Vagina (tissue), 2 donors: ENCODE data around the gene TIE1. TPM values are rescaled to one million over a fixed set of nuclear protein-coding genes. Genes with fewer than 3 reads are reported as not detected.

Experiments
- DNase-seq, 2 donors: peaks; one replicate each; pipeline ENCODE4 v3.0.0-alpha.2; 2017; ENCODE audit errors: extremely low spot score in 2 of 2
- H3K27ac ChIP-seq: fragments of 200-600 bp; sonication (generic); one replicate; pipeline ENCODE4 v1.5.1; 2019
- H3K27me3 ChIP-seq: fragments of 200-600 bp; sonication (generic); one replicate; pipeline ENCODE4 v1.5.1; 2019
- H3K36me3 ChIP-seq, 2 donors: fragments of 200-600 bp; sonication (generic); one replicate each; pipeline ENCODE4 v1.5.1; 2017 to 2019
- H3K4me1 ChIP-seq: fragments of 200-600 bp; sonication (generic); one replicate; pipeline ENCODE4 v1.5.1; 2019
- H3K4me3 ChIP-seq, 2 donors: fragments of 200-600 bp; sonication (generic); 1 replicate in 1 of 2; 2 replicates in 1 of 2; pipeline ENCODE4 v1.5.1; 2016 to 2019
- H3K9me3 ChIP-seq: fragments of 200-600 bp; sonication (generic); one replicate; pipeline ENCODE4 v1.5.1; 2019
- POLR2A ChIP-seq, 2 donors: fragments of 450-650 bp; IDR thresholded peaks; one replicate each; pipeline ENCODE4 v1.6.1; 2017; ENCODE audit warnings: antibody characterized with exemption in 2 of 2, mild to moderate bottlenecking in 2 of 2, moderate library complexity in 2 of 2
- POLR2AphosphoS5 ChIP-seq, 2 donors: sonication (generic); formaldehyde crosslinking; IDR thresholded peaks; one replicate each; pipeline ENCODE4 v1.9.0; 2017; ENCODE audit warnings: antibody characterized with exemption in 2 of 2, mild to moderate bottlenecking in 2 of 2, low read depth in 1 of 2; ENCODE audit not compliant: insufficient read depth in 1 of 2
- intact Hi-C: fragments of 100-400 bp; cut with DNase I; formaldehyde crosslinking; loops from one replicate; pipeline ENCODE4 v1.15.1; 2023
- total RNA-seq: library from RNA; depleted of rRNA; stranded (reverse); fragments of >200 nt; gene quantifications from one replicate; pipeline ENCODE4 v1.2.3, GENCODE V29; 2016
- TF ChIP-seq, protein P1 (sequence below), 3 experiments: fragments of 450-650 bp in 2 of 3; fragments of 200-600 bp in 1 of 3; sonication (generic) in 1 of 3; IDR thresholded peaks; one replicate each; pipeline ENCODE4 v1.5.1; 2017 to 2019; ENCODE audit warnings: antibody characterized with exemption in 3 of 3, mild to moderate bottlenecking in 2 of 3, moderate library complexity in 2 of 3

TIE1 gene
- total RNA-seq, 1 donor from 2014 or later: 36.1 TPM

DNA sequence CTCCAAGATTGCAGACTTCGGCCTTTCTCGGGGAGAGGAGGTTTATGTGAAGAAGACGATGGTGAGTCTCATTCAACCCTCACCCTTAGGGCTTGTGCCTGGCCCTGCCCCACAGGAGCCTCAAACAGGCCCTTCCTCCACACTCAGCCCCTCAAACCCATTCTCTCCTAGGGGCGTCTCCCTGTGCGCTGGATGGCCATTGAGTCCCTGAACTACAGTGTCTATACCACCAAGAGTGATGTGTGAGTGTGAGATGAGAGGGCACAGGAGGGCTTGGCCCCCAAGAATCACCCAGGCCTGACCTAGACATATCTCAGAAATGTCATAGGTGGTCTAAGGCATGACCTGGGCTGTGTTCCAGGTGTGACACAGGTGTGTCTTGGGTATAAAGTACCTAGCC is 18.5 kb downstream of the TIE1 start:
- no peak overlapping the region for H3K4me3 ChIP-seq
- H3K27ac ChIP-seq: no peak overlapping the region
- H3K9me3 ChIP-seq: no peaks in the 10 kb centered on the region
- TF ChIP-seq POLR2AphosphoS5 (IDR thresholded peaks at IDR 0.05; ENCODE audit: insufficient read depth in 1 of 2, low read depth in 1 of 2) (no peak), POLR2A (IDR thresholded peaks at IDR 0.05) (no peak)
- TF ChIP-seq, protein P1, sequence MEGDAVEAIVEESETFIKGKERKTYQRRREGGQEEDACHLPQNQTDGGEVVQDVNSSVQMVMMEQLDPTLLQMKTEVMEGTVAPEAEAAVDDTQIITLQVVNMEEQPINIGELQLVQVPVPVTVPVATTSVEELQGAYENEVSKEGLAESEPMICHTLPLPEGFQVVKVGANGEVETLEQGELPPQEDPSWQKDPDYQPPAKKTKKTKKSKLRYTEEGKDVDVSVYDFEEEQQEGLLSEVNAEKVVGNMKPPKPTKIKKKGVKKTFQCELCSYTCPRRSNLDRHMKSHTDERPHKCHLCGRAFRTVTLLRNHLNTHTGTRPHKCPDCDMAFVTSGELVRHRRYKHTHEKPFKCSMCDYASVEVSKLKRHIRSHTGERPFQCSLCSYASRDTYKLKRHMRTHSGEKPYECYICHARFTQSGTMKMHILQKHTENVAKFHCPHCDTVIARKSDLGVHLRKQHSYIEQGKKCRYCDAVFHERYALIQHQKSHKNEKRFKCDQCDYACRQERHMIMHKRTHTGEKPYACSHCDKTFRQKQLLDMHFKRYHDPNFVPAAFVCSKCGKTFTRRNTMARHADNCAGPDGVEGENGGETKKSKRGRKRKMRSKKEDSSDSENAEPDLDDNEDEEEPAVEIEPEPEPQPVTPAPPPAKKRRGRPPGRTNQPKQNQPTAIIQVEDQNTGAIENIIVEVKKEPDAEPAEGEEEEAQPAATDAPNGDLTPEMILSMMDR (IDR thresholded peaks at IDR 0.05): no peak
- no peaks in the 10 kb centered on the region for H3K27me3 ChIP-seq
- H3K36me3 ChIP-seq: no peaks in the 10 kb centered on the region
- intact Hi-C loops: no loop called here
- no peak for DNase-seq
- no peaks in the 10 kb centered on the region for H3K4me1 ChIP-seq

DNA sequence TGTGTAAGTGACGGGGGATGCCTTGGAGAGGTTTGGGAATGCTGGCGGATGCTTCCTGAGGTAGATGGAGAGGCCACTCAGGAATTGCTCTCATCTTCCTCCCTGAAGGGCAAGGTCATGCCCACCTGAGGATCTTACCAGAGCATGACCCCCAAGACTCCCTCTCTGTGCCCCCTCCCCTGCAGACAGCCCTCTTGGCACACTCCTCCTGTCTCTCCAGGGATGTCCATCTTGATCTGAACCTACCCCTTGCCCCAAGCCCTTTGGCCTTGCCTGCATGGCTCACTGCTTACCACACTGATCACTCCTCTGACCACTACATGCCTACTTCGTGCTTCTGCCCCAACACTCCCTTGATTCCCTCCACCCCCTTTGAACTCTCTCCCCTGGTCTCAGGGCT is 19.0 kb downstream of the TIE1 start:
- H3K4me3 ChIP-seq: no peak overlapping the region
- no peaks in the 10 kb centered on the region for H3K9me3 ChIP-seq
- H3K4me1 ChIP-seq: no peaks in the 10 kb centered on the region
- H3K27ac ChIP-seq: no peak overlapping the region
- intact Hi-C loops: no loop called here
- TF ChIP-seq, protein P1 (IDR thresholded peaks at IDR 0.05): no peak
- TF ChIP-seq POLR2AphosphoS5 (IDR thresholded peaks at IDR 0.05; ENCODE audit: insufficient read depth in 1 of 2, low read depth in 1 of 2) (no peak), POLR2A (IDR thresholded peaks at IDR 0.05) (no peak)
- no peaks in the 10 kb centered on the region for H3K27me3 ChIP-seq
- DNase-seq: no peak
- no peaks in the 10 kb centered on the region for H3K36me3 ChIP-seq

DNA sequence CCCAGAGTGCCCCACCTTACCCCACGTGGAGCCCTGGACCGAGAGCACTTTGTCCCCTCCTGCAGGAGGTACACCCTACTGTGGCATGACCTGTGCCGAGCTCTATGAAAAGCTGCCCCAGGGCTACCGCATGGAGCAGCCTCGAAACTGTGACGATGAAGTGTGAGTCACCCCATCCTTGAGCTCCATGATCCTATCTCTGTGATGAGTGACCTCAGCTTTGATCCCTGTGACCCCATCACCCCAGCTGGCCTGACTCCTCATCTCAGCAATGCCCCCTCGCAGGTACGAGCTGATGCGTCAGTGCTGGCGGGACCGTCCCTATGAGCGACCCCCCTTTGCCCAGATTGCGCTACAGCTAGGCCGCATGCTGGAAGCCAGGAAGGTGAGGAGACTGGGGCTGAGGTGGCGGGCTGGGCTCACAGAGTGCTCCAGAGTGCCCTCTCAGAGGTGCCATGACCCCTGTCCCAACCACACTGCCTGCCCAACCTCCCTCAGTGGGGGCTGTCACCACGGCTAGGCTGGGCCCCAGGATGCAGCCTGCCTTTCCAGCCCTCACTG is 20.6 kb downstream of the TIE1 start:
- intact Hi-C loops: no loop called here
- no peaks in the 10 kb centered on the region for H3K4me1 ChIP-seq
- H3K27ac ChIP-seq: no peak overlapping the region
- H3K4me3 ChIP-seq: no peak overlapping the region
- no peaks in the 10 kb centered on the region for H3K27me3 ChIP-seq
- H3K9me3 ChIP-seq: no peaks in the 10 kb centered on the region
- TF ChIP-seq, protein P1 (IDR thresholded peaks at IDR 0.05): no peak
- TF ChIP-seq POLR2A (IDR thresholded peaks at IDR 0.05) (no peak), POLR2AphosphoS5 (IDR thresholded peaks at IDR 0.05; ENCODE audit: insufficient read depth in 1 of 2, low read depth in 1 of 2) (no peak)
- no peak for DNase-seq
- no peaks in the 10 kb centered on the region for H3K36me3 ChIP-seq

DNA sequence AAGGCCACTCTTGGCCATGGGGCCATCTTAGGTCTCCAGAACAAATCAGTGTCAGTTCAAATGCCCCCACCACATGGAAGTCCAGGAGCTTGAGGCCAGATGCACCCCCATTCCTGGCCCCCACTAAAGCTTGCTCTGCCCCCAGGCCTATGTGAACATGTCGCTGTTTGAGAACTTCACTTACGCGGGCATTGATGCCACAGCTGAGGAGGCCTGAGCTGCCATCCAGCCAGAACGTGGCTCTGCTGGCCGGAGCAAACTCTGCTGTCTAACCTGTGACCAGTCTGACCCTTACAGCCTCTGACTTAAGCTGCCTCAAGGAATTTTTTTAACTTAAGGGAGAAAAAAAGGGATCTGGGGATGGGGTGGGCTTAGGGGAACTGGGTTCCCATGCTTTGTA is 21.7 kb downstream of the TIE1 start:
- Histone ChIP-seq H3K4me3 (no peak overlapping the region), H3K27me3 (no peaks in the 10 kb centered on the region), H3K9me3 (no peaks in the 10 kb centered on the region), H3K27ac (no peak overlapping the region), H3K36me3 (no peaks in the 10 kb centered on the region), H3K4me1 (no peaks in the 10 kb centered on the region)
- no peak for TF ChIP-seq POLR2AphosphoS5 (IDR thresholded peaks at IDR 0.05; ENCODE audit: insufficient read depth in 1 of 2, low read depth in 1 of 2)
- TF ChIP-seq, protein P1 (IDR thresholded peaks at IDR 0.05): no peak
- TF ChIP-seq POLR2A (IDR thresholded peaks at IDR 0.05): no peak
- intact Hi-C loops: no loop called here
- no peak for DNase-seq

DNA sequence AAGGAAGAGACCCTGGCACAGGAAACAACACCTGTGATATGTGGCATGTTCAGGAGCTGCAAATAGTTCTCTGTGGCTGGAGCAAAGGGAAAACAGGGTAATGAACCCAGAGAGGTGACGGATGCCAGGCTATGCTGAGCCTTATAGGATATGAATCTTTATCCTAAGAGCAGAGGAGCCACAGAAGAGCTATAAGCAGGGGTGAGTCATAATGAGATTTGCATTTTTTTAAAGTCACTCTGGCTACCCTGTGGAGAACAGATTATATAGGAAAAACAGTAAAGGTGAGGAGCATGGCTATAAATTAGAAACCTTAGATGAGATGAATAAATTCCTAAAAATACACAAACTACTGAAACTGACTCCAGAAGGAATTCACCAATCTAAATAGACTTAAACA is 24.0 kb downstream of the TIE1 start:
- no peak for DNase-seq
- Histone ChIP-seq H3K27ac (no peak overlapping the region), H3K36me3 (no peaks in the 10 kb centered on the region), H3K4me1 (peaks cover under 1% of the 10 kb centered on the region), H3K4me3 (no peak overlapping the region), H3K9me3 (no peaks in the 10 kb centered on the region), H3K27me3 (no peaks in the 10 kb centered on the region)
- TF ChIP-seq POLR2A (IDR thresholded peaks at IDR 0.05) (no peak), POLR2AphosphoS5 (IDR thresholded peaks at IDR 0.05; ENCODE audit: insufficient read depth in 1 of 2, low read depth in 1 of 2) (no peak)
- TF ChIP-seq, protein P1 (IDR thresholded peaks at IDR 0.05): no peak
- intact Hi-C loops: no loop called here
